ENCODE results near the gene VDR.

DNA sequence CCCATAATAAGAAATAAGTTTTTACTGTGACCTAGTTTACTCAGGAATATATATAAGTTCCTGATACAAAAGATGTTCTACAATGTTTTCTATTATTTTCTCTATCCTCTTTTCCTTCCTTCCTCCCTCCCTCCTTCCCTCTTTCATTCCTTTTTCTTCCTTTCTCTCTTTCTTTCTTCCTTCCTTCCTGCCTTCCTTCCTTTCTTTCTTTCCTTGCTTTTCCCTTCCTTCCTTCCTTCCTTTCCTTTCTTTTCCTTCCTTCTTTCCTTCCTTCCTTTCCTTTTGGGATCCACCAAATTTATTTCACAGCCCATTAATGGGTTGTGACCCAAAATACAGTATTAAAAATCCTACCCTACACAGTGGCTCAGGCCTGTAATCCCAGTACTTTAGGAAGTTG is 3.9 kb upstream of the VDR start:
- TF ChIP-seq CTCF (conservative IDR thresholded peaks at IDR 0.05) (no peak), ZFX (IDR thresholded peaks at IDR 0.05) (no peak)

All from C4-2B (cell line).